A673 (cell line): ENCODE results near the gene WDR43. TPM values are rescaled to one million over a fixed set of nuclear protein-coding genes. Genes with fewer than 3 reads are reported as not detected.

ENCODE experiments used
- BruUV-seq: library from RNA; stranded (reverse); fragments of 400-500 nt; replicated peaks from 2 replicates; lab custom pipeline; 2021; lab: Mats Ljungman, UMichigan
- CTCF ChIA-PET: fragments of 300-600 bp; sonication (Branson Sonifier 250); formaldehyde crosslinking; loops from one replicate; lab custom pipeline; 2022; ENCODE audit warnings: antibody characterized with exemption; lab: Charles Lee
- POLR2A ChIA-PET: fragments of 300-600 bp; sonication (Branson Sonifier 250); formaldehyde crosslinking; loops from one replicate; lab custom pipeline; 2022; ENCODE audit warnings: antibody characterized with exemption; ENCODE audit not compliant: low non-redundant PET; lab: Charles Lee
- DNase-seq: peaks from one replicate; pipeline ENCODE4 v3.0.0-alpha.2; 2015; ENCODE audit warnings: low spot score
- H3K27ac ChIP-seq: fragments of 200-600 bp; sonication (generic); 2 replicates; pipeline ENCODE4 v1.5.1; 2016; ENCODE audit warnings: mixed run types, low read depth, mild to moderate bottlenecking, mixed read lengths, antibody characterized with exemption, low read length; ENCODE audit not compliant: poor library complexity, severe bottlenecking
- H3K27me3 ChIP-seq: fragments of 200-600 bp; sonication (generic); replicated peaks from 2 replicates; pipeline ENCODE4 v1.6.1; 2017; ENCODE audit warnings: mixed run types, low read depth, mild to moderate bottlenecking, mixed read lengths, antibody characterized with exemption, low read length; ENCODE audit not compliant: insufficient read depth, poor library complexity
- H3K36me3 ChIP-seq: fragments of 200-600 bp; sonication (generic); 2 replicates; pipeline ENCODE4 v1.6.1; 2016; ENCODE audit warnings: mixed run types, mild to moderate bottlenecking, mixed read lengths, antibody characterized with exemption, low read length; ENCODE audit not compliant: insufficient read depth, poor library complexity, severe bottlenecking
- H3K4me1 ChIP-seq: fragments of 200-600 bp; sonication (generic); 2 replicates; pipeline ENCODE4 v1.6.1; 2017; ENCODE audit warnings: mixed run types, mild to moderate bottlenecking, mixed read lengths, antibody characterized with exemption, low read length; ENCODE audit not compliant: insufficient read depth, poor library complexity, severe bottlenecking
- H3K4me3 ChIP-seq: fragments of 200-600 bp; sonication (generic); 2 replicates; pipeline ENCODE4 v1.5.1; 2016; ENCODE audit warnings: low read depth, mixed run types, mild to moderate bottlenecking, mixed read lengths, low read length; ENCODE audit not compliant: poor library complexity, severe bottlenecking
- H3K9me3 ChIP-seq: fragments of 200-600 bp; sonication (generic); 2 replicates; pipeline ENCODE4 v1.6.1; 2016; ENCODE audit warnings: mixed run types, low read depth, mild to moderate bottlenecking, mixed read lengths, antibody characterized with exemption, low read length; ENCODE audit not compliant: poor library complexity, severe bottlenecking
- EZH2 ChIP-seq: fragments of 200-600 bp; sonication (generic); IDR thresholded peaks from 2 replicates; pipeline ENCODE4 v1.6.1; 2017; ENCODE audit warnings: borderline replicate concordance, low read depth, mild to moderate bottlenecking, mixed read lengths, antibody characterized with exemption, low read length; ENCODE audit not compliant: poor library complexity, severe bottlenecking
- intact Hi-C: fragments of 100-400 bp; cut with micrococcal nuclease; formaldehyde crosslinking; loops from one replicate; pipeline ENCODE4 v1.10.0; 2022; ENCODE audit not compliant: unreplicated experiment
- total RNA-seq: library from RNA; stranded (reverse); gene quantifications from 2 replicates; pipeline ENCODE4 v1.2.3, GENCODE V29; 2021
- TF ChIP-seq, protein P1 (sequence below): fragments of 300-800, 200-600 bp; sonication (generic); conservative IDR thresholded peaks from 2 replicates; pipeline ENCODE4 v1.5.1; 2017; ENCODE audit warnings: low read depth, mild to moderate bottlenecking, antibody characterized with exemption, low read length, moderate library complexity, mixed read lengths

Gene WDR43
- total RNA-seq, 1 experiment from 2014 or later: 145 TPM

DNA sequence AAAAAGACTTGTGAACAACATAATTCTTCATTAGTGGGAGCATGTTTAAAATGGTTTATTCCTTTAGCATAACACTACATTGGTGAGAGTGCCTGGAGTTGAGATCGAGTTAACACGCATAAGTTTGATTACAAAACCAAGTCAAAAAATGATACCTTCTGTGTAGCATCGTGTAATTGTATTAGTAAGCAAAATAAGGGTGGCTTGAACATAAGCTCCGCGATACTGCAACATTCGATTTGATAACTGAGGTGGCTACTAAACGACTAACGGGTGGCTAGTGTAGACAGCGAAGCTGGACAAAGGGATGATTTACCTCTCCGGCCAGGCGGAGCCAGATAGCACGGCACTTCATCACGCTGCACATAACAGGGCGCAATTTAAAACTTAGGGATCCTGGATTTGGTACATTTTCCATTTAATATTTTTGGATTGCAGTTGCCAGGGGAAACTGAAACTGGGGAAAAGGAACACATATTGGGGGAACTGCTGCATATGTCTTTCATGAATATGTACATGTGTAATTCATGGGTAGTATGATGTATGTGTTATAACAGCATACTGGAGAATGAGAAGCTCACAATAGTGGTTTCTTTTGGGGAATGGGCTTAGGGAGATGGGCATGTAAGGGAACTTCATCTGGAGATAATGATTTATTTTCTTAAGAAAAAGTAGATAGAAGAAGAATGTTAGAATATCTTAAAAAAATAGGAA is 50.2 kb downstream of the WDR43 start:
- ChIA-PET POLR2A (interaction anchor here (0.6 kb wide), 1 partner anchor 129 kb away, joined by 5 read pairs; no protein-coding TSS in a partner anchor), CTCF (no interaction called here)
- H3K4me1 ChIP-seq: no peaks in the 10 kb centered on the region
- TF ChIP-seq, protein P1, sequence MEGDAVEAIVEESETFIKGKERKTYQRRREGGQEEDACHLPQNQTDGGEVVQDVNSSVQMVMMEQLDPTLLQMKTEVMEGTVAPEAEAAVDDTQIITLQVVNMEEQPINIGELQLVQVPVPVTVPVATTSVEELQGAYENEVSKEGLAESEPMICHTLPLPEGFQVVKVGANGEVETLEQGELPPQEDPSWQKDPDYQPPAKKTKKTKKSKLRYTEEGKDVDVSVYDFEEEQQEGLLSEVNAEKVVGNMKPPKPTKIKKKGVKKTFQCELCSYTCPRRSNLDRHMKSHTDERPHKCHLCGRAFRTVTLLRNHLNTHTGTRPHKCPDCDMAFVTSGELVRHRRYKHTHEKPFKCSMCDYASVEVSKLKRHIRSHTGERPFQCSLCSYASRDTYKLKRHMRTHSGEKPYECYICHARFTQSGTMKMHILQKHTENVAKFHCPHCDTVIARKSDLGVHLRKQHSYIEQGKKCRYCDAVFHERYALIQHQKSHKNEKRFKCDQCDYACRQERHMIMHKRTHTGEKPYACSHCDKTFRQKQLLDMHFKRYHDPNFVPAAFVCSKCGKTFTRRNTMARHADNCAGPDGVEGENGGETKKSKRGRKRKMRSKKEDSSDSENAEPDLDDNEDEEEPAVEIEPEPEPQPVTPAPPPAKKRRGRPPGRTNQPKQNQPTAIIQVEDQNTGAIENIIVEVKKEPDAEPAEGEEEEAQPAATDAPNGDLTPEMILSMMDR: no peak
- no peak for TF ChIP-seq EZH2
- no TSS peak for BruUV-seq
- peaks cover 94% of the 10 kb centered on the region for H3K36me3 ChIP-seq
- intact Hi-C loops: no loop called here
- H3K9me3 ChIP-seq: peaks cover 11% of the 10 kb centered on the region
- no peak overlapping the region for H3K27ac ChIP-seq
- DNase-seq: no peak
- no peaks in the 10 kb centered on the region for H3K27me3 ChIP-seq
- H3K4me3 ChIP-seq: no peak overlapping the region

DNA sequence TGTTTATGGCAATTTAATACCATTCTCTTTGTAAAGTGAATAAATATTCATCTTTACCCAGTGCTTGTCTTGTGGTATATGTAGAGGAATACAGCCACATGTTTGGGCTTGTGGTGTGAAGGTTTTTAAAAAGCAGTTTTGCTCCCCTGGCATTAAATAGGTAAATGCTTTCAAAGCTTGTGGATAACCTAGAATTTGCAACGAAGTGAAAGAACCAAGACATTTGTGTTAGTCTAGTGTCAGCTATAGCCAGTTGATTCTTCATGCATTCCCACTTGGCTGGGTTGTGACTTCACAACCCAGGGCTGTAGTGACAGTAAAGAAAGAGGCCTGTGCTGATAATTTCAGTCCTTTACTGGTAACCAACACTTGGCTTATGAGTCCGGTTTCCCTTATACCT is 53.7 kb downstream of the WDR43 start:
- BruUV-seq: no TSS peak
- H3K27me3 ChIP-seq: no peaks in the 10 kb centered on the region
- no peak overlapping the region for H3K27ac ChIP-seq
- CTCF ChIA-PET: no interaction called here
- intact Hi-C loops: no loop called here
- peaks cover 11% of the 10 kb centered on the region for H3K9me3 ChIP-seq
- no peak for TF ChIP-seq EZH2
- TF ChIP-seq, protein P1: no peak
- no peak for DNase-seq
- H3K4me3 ChIP-seq: no peak overlapping the region
- H3K36me3 ChIP-seq: peaks cover 65% of the 10 kb centered on the region
- POLR2A ChIA-PET: no interaction called here
- peaks cover 3% of the 10 kb centered on the region for H3K4me1 ChIP-seq

DNA sequence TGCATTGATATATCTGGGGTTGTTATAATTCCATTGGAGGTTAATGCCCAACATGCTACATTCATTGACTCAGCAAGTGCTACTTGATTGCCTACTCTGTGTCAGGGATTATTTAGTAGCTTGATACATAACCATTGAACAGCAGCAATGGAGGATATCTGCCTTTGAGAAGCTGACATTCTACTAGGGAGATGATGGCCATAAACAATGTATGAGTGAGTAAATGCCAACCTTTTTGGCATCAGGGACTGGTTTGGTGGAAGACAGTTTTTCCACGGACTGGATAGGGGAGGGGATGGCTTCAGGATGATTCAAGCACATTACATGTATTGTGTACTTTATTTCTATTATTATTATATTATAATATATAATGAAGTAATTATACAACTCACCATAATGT is 54.7 kb downstream of the WDR43 start:
- Histone ChIP-seq H3K27me3 (no peaks in the 10 kb centered on the region), H3K27ac (no peak overlapping the region), H3K36me3 (peaks cover 55% of the 10 kb centered on the region), H3K9me3 (peaks cover 11% of the 10 kb centered on the region), H3K4me3 (no peak overlapping the region), H3K4me1 (peaks cover 3% of the 10 kb centered on the region)
- ChIA-PET POLR2A (no interaction called here), CTCF (no interaction called here)
- no TSS peak for BruUV-seq
- intact Hi-C loops: no loop called here
- no peak for DNase-seq
- TF ChIP-seq EZH2: no peak
- TF ChIP-seq, protein P1: no peak
